H9 (cell line): ENCODE results near the gene GDAP1L1. TPM values are rescaled to one million over a fixed set of nuclear protein-coding genes. Genes with fewer than 3 reads are reported as not detected.

Experiments used
- DNase-seq: peaks from one replicate; pipeline ENCODE4 v3.0.0-alpha.2; 2017
- H2AFZ ChIP-seq: one replicate; pipeline ENCODE4 v1.6.1; 2013; ENCODE audit warnings: mild to moderate bottlenecking, low read length, control low read depth, moderate library complexity
- H2AK5ac ChIP-seq: 2 replicates; pipeline ENCODE4 v1.6.1; 2013; ENCODE audit warnings: low read length, control low read depth, mixed read lengths; ENCODE audit not compliant: insufficient read length
- H2BK120ac ChIP-seq: one replicate; pipeline ENCODE4 v1.6.1; 2013; ENCODE audit warnings: low read depth, mild to moderate bottlenecking, low read length, control low read depth, inconsistent platforms; ENCODE audit not compliant: poor library complexity, severe bottlenecking
- H2BK12ac ChIP-seq: 2 replicates; pipeline ENCODE4 v1.6.1; 2013; ENCODE audit warnings: low read length, control low read depth, mixed read lengths, low read depth; ENCODE audit not compliant: insufficient read length
- H2BK15ac ChIP-seq: 2 replicates; pipeline ENCODE4 v1.6.1; 2013; ENCODE audit warnings: low read depth, low read length, control low read depth
- H2BK20ac ChIP-seq: one replicate; pipeline ENCODE4 v1.6.1; 2013; ENCODE audit warnings: low read depth, mild to moderate bottlenecking, low read length, control low read depth, inconsistent platforms; ENCODE audit not compliant: poor library complexity, severe bottlenecking
- H2BK5ac ChIP-seq: 2 replicates; pipeline ENCODE4 v1.6.1; 2013; ENCODE audit warnings: low read length, control low read depth, mixed read lengths; ENCODE audit not compliant: insufficient read length
- H3K14ac ChIP-seq: 2 replicates; pipeline ENCODE4 v1.6.1; 2013; ENCODE audit warnings: low read length, control low read depth; ENCODE audit not compliant: insufficient read depth
- H3K18ac ChIP-seq: 2 replicates; pipeline ENCODE4 v1.6.1; 2013; ENCODE audit warnings: low read depth, mild to moderate bottlenecking, mixed read lengths, low read length, control low read depth; ENCODE audit not compliant: insufficient read length
- H3K23ac ChIP-seq: 2 replicates; pipeline ENCODE4 v1.6.1; 2013; ENCODE audit warnings: low read length, control low read depth, mixed read lengths, low read depth; ENCODE audit not compliant: insufficient read length
- H3K23me2 ChIP-seq: 2 replicates; pipeline ENCODE4 v1.6.1; 2013; ENCODE audit warnings: low read depth, mild to moderate bottlenecking, mixed read lengths, low read length, control low read depth; ENCODE audit not compliant: insufficient read length, poor library complexity, severe bottlenecking
- H3K27ac ChIP-seq: 2 replicates; pipeline ENCODE4 v1.5.1; 2013; ENCODE audit warnings: low read length, control low read depth, mixed read lengths, low read depth; ENCODE audit not compliant: insufficient read length
- H3K27me3 ChIP-seq: 2 replicates; pipeline ENCODE4 v1.6.1; 2013; ENCODE audit warnings: low read length, control low read depth, inconsistent platforms; ENCODE audit not compliant: insufficient read depth
- H3K4ac ChIP-seq: 2 replicates; pipeline ENCODE4 v1.6.1; 2013; ENCODE audit warnings: low read depth, mild to moderate bottlenecking, control low read depth, inconsistent platforms, low read length, moderate library complexity
- H3K4me1 ChIP-seq: 2 replicates; pipeline ENCODE4 v1.6.1; 2013; ENCODE audit warnings: low read length, control low read depth, inconsistent platforms; ENCODE audit not compliant: insufficient read depth
- H3K4me2 ChIP-seq: 2 replicates; pipeline ENCODE4 v1.6.1; 2013; ENCODE audit warnings: low read length, control low read depth, mixed read lengths; ENCODE audit not compliant: insufficient read length, insufficient read depth
- H3K56ac ChIP-seq: 2 replicates; pipeline ENCODE4 v1.6.1; 2013; ENCODE audit warnings: low read depth, mild to moderate bottlenecking, mixed read lengths, low read length, control low read depth; ENCODE audit not compliant: insufficient read length
- H3K79me1 ChIP-seq: 2 replicates; pipeline ENCODE4 v1.6.1; 2013; ENCODE audit warnings: low read depth, mild to moderate bottlenecking, moderate library complexity, low read length, control low read depth, inconsistent platforms; ENCODE audit not compliant: insufficient read depth, poor library complexity, severe bottlenecking
- H3K79me2 ChIP-seq: 2 replicates; pipeline ENCODE4 v1.6.1; 2013; ENCODE audit warnings: low read length, control low read depth, inconsistent platforms; ENCODE audit not compliant: insufficient read depth
- H3K9ac ChIP-seq: 2 replicates; pipeline ENCODE4 v1.6.1; 2013; ENCODE audit warnings: low read length, control low read depth, mixed read lengths; ENCODE audit not compliant: insufficient read length; ENCODE audit errors: extremely low read depth
- H3K9me3 ChIP-seq: one replicate; pipeline ENCODE4 v1.6.1; 2013; ENCODE audit warnings: low read depth, low read length, inconsistent platforms; ENCODE audit not compliant: control insufficient read depth
- H3T11ph ChIP-seq: one replicate; pipeline ENCODE4 v1.6.1; 2013; ENCODE audit warnings: mild to moderate bottlenecking, low read length, control low read depth, inconsistent platforms
- H4K20me1 ChIP-seq: one replicate; pipeline ENCODE4 v1.6.1; 2013; ENCODE audit not compliant: control insufficient read depth, insufficient read length, insufficient read depth
- H4K5ac ChIP-seq: 2 replicates; pipeline ENCODE4 v1.6.1; 2013; ENCODE audit warnings: low read depth, mild to moderate bottlenecking, mixed read lengths, low read length, control low read depth; ENCODE audit not compliant: insufficient read length
- H4K8ac ChIP-seq: replicated peaks from 2 replicates; pipeline ENCODE4 v1.6.1; 2013; ENCODE audit warnings: low read length, control low read depth, mixed read lengths, low read depth; ENCODE audit not compliant: insufficient read length
- H4K91ac ChIP-seq: 2 replicates; pipeline ENCODE4 v1.6.1; 2013; ENCODE audit warnings: low read depth, mild to moderate bottlenecking, moderate library complexity, mixed read lengths, low read length, control low read depth; ENCODE audit not compliant: insufficient read length
- H3K27ac Mint-ChIP-seq, 3 experiments: 2 replicates in 2 of 3; 3 replicates in 1 of 3; pipeline ENCODE4 v1.8.0; 2020 to 2021; ENCODE audit warnings: mixed read lengths in 3 of 3, mild to moderate bottlenecking in 1 of 3, moderate library complexity in 1 of 3
- H3K27me3 Mint-ChIP-seq: 2 replicates; pipeline ENCODE4 v1.8.0; 2021; ENCODE audit warnings: low read depth, mild to moderate bottlenecking, moderate library complexity, mixed read lengths
- H3K36me3 Mint-ChIP-seq, 3 experiments: 2 replicates in 2 of 3; 3 replicates in 1 of 3; pipeline ENCODE4 v1.8.0; 2020 to 2021; ENCODE audit warnings: low read depth in 3 of 3, mixed read lengths in 3 of 3; ENCODE audit not compliant: insufficient read depth in 1 of 3
- H3K4me1 Mint-ChIP-seq, 2 experiments: 2 replicates each; pipeline ENCODE4 v1.8.0; 2020; ENCODE audit warnings: mixed read lengths in 2 of 2
- H3K4me3 Mint-ChIP-seq, 2 experiments: 2 replicates in 1 of 2; 3 replicates in 1 of 2; pipeline ENCODE4 v1.8.0; 2020 to 2021; ENCODE audit warnings: mild to moderate bottlenecking in 2 of 2, mixed read lengths in 2 of 2, moderate library complexity in 1 of 2
- H3K9me3 Mint-ChIP-seq, 2 experiments: 2 replicates in 1 of 2; 3 replicates in 1 of 2; pipeline ENCODE4 v1.8.0; 2020; ENCODE audit warnings: mild to moderate bottlenecking in 2 of 2, mixed read lengths in 2 of 2, moderate library complexity in 1 of 2
- CTCF ChIP-seq: fragments of 200-600 bp; sonication (generic); conservative IDR thresholded peaks from 3 replicates; pipeline ENCODE4 v1.8.0; 2021; ENCODE audit warnings: antibody characterized with exemption, mild to moderate bottlenecking
- WGBS: extraction: QIAGEN DNeasy Blood & Tissue Kit; methylation state at CpG from one replicate; pipeline ENCODE4 v1.1.7; 2013; ENCODE audit warnings: missing lambda C conversion rate, low lambda C conversion rate, mixed read lengths; ENCODE audit not compliant: insufficient read length; ENCODE audit errors: extremely low coverage; 5-methylcytosine and 5-hydroxymethylcytosine counted together
- total RNA-seq: library from RNA; stranded (reverse); gene quantifications from 2 replicates; pipeline ENCODE4 v1.2.1, GENCODE V29; 2021

Gene GDAP1L1
- total RNA-seq, 1 experiment from 2014 or later, result 5.9 TPM

GRCh38 chr20:44203161-44203560 is 43.9 kb upstream of the GDAP1L1 start:
- no peak overlapping the region for H3K4me3 Mint-ChIP-seq
- Histone ChIP-seq H3K27ac (no peak overlapping the region), H3K14ac (no peak overlapping the region)

More at GRCh38 chr20:44203161-44203560, 43.9 kb upstream of the GDAP1L1 start:
- H3T11ph ChIP-seq, result no peak overlapping the region
- no peaks in the 10 kb centered on the region for H3K9me3 Mint-ChIP-seq
- no peak overlapping the region for H3K23ac ChIP-seq
- H4K5ac ChIP-seq, result no peak overlapping the region
- no peak for DNase-seq
- no peak overlapping the region for H4K91ac ChIP-seq
- no peak overlapping the region for H3K18ac ChIP-seq
- peaks cover 3% of the 10 kb centered on the region; the same call in 1 of the 2 replicates for H3K79me2 ChIP-seq
- no peak for TF ChIP-seq CTCF
- H3K9me3 ChIP-seq, result no peaks in the 10 kb centered on the region
- no peak overlapping the region for H2BK15ac ChIP-seq
- no peak overlapping the region for H3K27ac Mint-ChIP-seq
- no peaks in the 10 kb centered on the region for H3K4me1 ChIP-seq
- H4K8ac ChIP-seq, result no peak overlapping the region
- no peak overlapping the region for H2BK5ac ChIP-seq
- H3K79me1 ChIP-seq, result peaks cover 5% of the 10 kb centered on the region
- H3K36me3 Mint-ChIP-seq, result peaks cover 32 to 70% (median 65%) of the 10 kb centered on the region in 3 experiments; a peak in 6 of 7 replicates
- H2AK5ac ChIP-seq, result no peak overlapping the region
- H3K56ac ChIP-seq, result no peak overlapping the region
- H3K4me2 ChIP-seq, result no peak overlapping the region
- H2BK120ac ChIP-seq, result no peak overlapping the region
- H3K27me3 Mint-ChIP-seq, result no peaks in the 10 kb centered on the region
- no peak overlapping the region for H3K9ac ChIP-seq
- no peak overlapping the region for H2BK20ac ChIP-seq
- no peak overlapping the region for H3K4ac ChIP-seq
- no peak overlapping the region for H2AFZ ChIP-seq
- H3K23me2 ChIP-seq, result no peaks in the 10 kb centered on the region
- H3K4me1 Mint-ChIP-seq, result peaks cover 2 to 8% of the 10 kb centered on the region in 2 experiments
- H3K27me3 ChIP-seq, result no peaks in the 10 kb centered on the region
- WGBS, result no CpG with 5 or more reads among the region's 2 CpGs
- H4K20me1 ChIP-seq, result no peaks in the 10 kb centered on the region
- H2BK12ac ChIP-seq, result no peak overlapping the region
